GM23338 (cell line): ENCODE results near the gene ARG2. TPM values are rescaled to one million over a fixed set of nuclear protein-coding genes. Genes with fewer than 3 reads are reported as not detected.

Experiments
- ATAC-seq: fragments of 200-7000 bp; cut with Tn5 transposase; 3 replicates; pipeline ENCODE4 v1.9.1; 2020
- DNase-seq: peaks from one replicate; pipeline ENCODE4 v3.0.0-alpha.2; 2015; ENCODE audit warnings: low spot score
- H2AFZ ChIP-seq: fragments of 200-600 bp; sonication (generic); 2 replicates; pipeline ENCODE4 v1.8.0; 2016; ENCODE audit warnings: antibody characterized with exemption, mild to moderate bottlenecking, moderate library complexity
- H3F3A ChIP-seq: fragments of 200-600 bp; sonication (generic); replicated peaks from 2 replicates; pipeline ENCODE4 v1.8.0; 2017; ENCODE audit warnings: antibody characterized with exemption, mixed run types, low read depth
- H3K27ac ChIP-seq: fragments of 200-600 bp; sonication (generic); 2 replicates; pipeline ENCODE4 v1.6.1; 2016; ENCODE audit warnings: low read depth
- H3K27me3 ChIP-seq: fragments of 200-600 bp; sonication (generic); 2 replicates; pipeline ENCODE4 v1.8.0; 2016; ENCODE audit warnings: mild to moderate bottlenecking, mixed run types, moderate library complexity; ENCODE audit not compliant: insufficient read depth
- H3K36me3 ChIP-seq: fragments of 200-600 bp; sonication (generic); 2 replicates; pipeline ENCODE4 v1.8.0; 2016; ENCODE audit warnings: mild to moderate bottlenecking; ENCODE audit not compliant: insufficient read depth
- H3K4me1 ChIP-seq: fragments of 200-600 bp; sonication (generic); 2 replicates; pipeline ENCODE4 v1.8.0; 2016; ENCODE audit warnings: mild to moderate bottlenecking, moderate library complexity; ENCODE audit not compliant: insufficient read depth
- H3K4me2 ChIP-seq: fragments of 200-600 bp; sonication (generic); 2 replicates; pipeline ENCODE4 v1.7.1; 2017; ENCODE audit warnings: mixed run types
- H3K4me3 ChIP-seq: fragments of 200-600 bp; sonication (generic); 2 replicates; pipeline ENCODE4 v1.6.1; 2016; ENCODE audit warnings: mixed run types
- H3K79me2 ChIP-seq: fragments of 200-600 bp; sonication (generic); replicated peaks from 2 replicates; pipeline ENCODE4 v1.8.0; 2017; ENCODE audit warnings: mild to moderate bottlenecking; ENCODE audit not compliant: insufficient read depth
- H3K9me2 ChIP-seq: fragments of 200-600 bp; sonication (generic); 2 replicates; pipeline ENCODE4 v1.8.0; 2017; ENCODE audit not compliant: insufficient read depth
- H4K20me1 ChIP-seq: fragments of 200-600 bp; sonication (generic); replicated peaks from 2 replicates; pipeline ENCODE4 v1.8.0; 2017; ENCODE audit warnings: mild to moderate bottlenecking; ENCODE audit not compliant: insufficient read depth
- H3K27ac Mint-ChIP-seq: 2 replicates; pipeline ENCODE4 v1.8.0; 2020; ENCODE audit warnings: inconsistent platforms, mild to moderate bottlenecking, moderate library complexity, mixed read lengths
- H3K27me3 Mint-ChIP-seq: 3 replicates; pipeline ENCODE4 v1.8.0; 2022; ENCODE audit warnings: low read depth, mild to moderate bottlenecking, moderate library complexity, mixed read lengths, inconsistent platforms; ENCODE audit not compliant: insufficient read depth, poor library complexity
- H3K36me3 Mint-ChIP-seq: 3 replicates; pipeline ENCODE4 v1.8.0; 2021; ENCODE audit warnings: low read depth, mild to moderate bottlenecking, inconsistent platforms, moderate library complexity, mixed read lengths
- H3K4me1 Mint-ChIP-seq: 3 replicates; pipeline ENCODE4 v1.8.0; 2020; ENCODE audit warnings: mild to moderate bottlenecking, inconsistent platforms, mixed read lengths
- H3K4me3 Mint-ChIP-seq: 3 replicates; pipeline ENCODE4 v1.8.0; 2021; ENCODE audit warnings: moderate library complexity, mild to moderate bottlenecking, inconsistent platforms, mixed read lengths
- H3K9me3 Mint-ChIP-seq: 3 replicates; pipeline ENCODE4 v1.8.0; 2020; ENCODE audit warnings: moderate library complexity, mild to moderate bottlenecking, inconsistent platforms, mixed read lengths
- EZH2phosphoT487 ChIP-seq: fragments of 200-600 bp; sonication (generic); IDR thresholded peaks from one replicate; pipeline ENCODE4 v1.8.1; 2018; ENCODE audit warnings: antibody characterized with exemption; ENCODE audit not compliant: unreplicated experiment
- JUNB ChIP-seq: IDR thresholded peaks from one replicate; pipeline ENCODE4 v1.6.1; 2016; ENCODE audit warnings: antibody characterized with exemption; ENCODE audit not compliant: unreplicated experiment
- NANOG ChIP-seq: IDR thresholded peaks from 2 replicates; pipeline ENCODE4 v1.6.1; 2016; ENCODE audit warnings: antibody characterized with exemption, borderline replicate concordance
- STAT1 ChIP-seq: IDR thresholded peaks from one replicate; pipeline ENCODE4 v1.6.1; 2016; ENCODE audit warnings: antibody characterized with exemption; ENCODE audit not compliant: unreplicated experiment
- polyA plus RNA-seq: library from polyadenylated mRNA; unstranded; fragments of >200 nt; fragmentation: Nextera tagmentation; extraction: Ambion mirVana; gene quantifications from 2 replicates; pipeline ENCODE4 v1.2.1, GENCODE V29; 2016
- total RNA-seq: library from RNA; depleted of rRNA; stranded (reverse); fragments of >200 nt; shearing (Covaris generic); gene quantifications from 2 replicates; pipeline ENCODE4 v1.2.3, GENCODE V29; 2014
- TF ChIP-seq, protein P1 (sequence below), 2 experiments: fragments of 200-600 bp in 1 of 2; sonication (generic) in 1 of 2; conservative IDR thresholded peaks; 2 replicates each; pipeline versions ENCODE4 v1.5.1 to v1.6.1; 2016 to 2017; ENCODE audit warnings: antibody characterized with exemption in 2 of 2, low read depth in 2 of 2, mild to moderate bottlenecking in 2 of 2, moderate library complexity in 1 of 2
- TF ChIP-seq, protein P2 (sequence below): fragments of 250-450 bp; sonication (Bioruptor Pico); IDR thresholded peaks from 2 replicates; pipeline ENCODE4 v1.5.0; 2020; ENCODE audit warnings: mild to moderate bottlenecking, moderate library complexity

The ARG2 gene
- total and polyA plus RNA-seq, 2 experiments from 2014 or later: 42.7 to 69.4 TPM

DNA sequence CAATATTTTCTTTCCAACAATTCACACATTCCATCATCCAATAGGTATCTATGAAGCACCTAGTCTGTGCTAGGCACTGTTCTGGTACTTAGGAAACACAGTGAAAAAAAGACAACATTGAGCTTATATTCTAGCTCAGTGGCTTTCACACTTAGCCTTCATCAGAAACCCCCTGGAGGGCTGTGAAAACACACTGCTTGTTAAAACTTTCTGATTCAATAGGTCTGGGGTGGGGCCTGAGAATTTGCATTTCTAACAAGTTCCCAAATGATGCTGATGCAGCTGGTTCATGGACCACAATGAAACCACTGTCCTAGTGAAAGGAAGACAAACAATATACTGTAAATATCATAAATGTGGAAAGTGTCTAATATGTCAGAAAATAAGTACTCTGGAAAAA is 48.8 kb downstream of the ARG2 start:
- Histone ChIP-seq H3K27ac (no peak overlapping the region), H3K4me2 (no peak overlapping the region)

More for the DNA sequence above, 48.8 kb downstream of the ARG2 start:
- Histone ChIP-seq H3K4me1 (peaks cover 11% of the 10 kb centered on the region), H3K79me2 (peaks cover 92% of the 10 kb centered on the region), H3K27me3 (no peaks in the 10 kb centered on the region), H3K9me2 (no peaks in the 10 kb centered on the region), H3K4me3 (no peak overlapping the region), H3F3A (no peaks in the 10 kb centered on the region), H3K36me3 (no peaks in the 10 kb centered on the region), H4K20me1 (peaks cover 26% of the 10 kb centered on the region), H2AFZ (no peak overlapping the region)
- no peaks in the 10 kb centered on the region; the same call in 2 of the 3 replicates for H3K36me3 Mint-ChIP-seq
- H3K4me3 Mint-ChIP-seq: no peak overlapping the region
- H3K27ac Mint-ChIP-seq: no peak overlapping the region
- DNase-seq: no peak
- peaks cover 2% of the 10 kb centered on the region for H3K27me3 Mint-ChIP-seq
- no peak for ATAC-seq
- H3K4me1 Mint-ChIP-seq: peaks cover 14% of the 10 kb centered on the region
- TF ChIP-seq JUNB: no peak
- no peak for TF ChIP-seq EZH2phosphoT487
- no peak for TF ChIP-seq NANOG
- TF ChIP-seq, protein P1, sequence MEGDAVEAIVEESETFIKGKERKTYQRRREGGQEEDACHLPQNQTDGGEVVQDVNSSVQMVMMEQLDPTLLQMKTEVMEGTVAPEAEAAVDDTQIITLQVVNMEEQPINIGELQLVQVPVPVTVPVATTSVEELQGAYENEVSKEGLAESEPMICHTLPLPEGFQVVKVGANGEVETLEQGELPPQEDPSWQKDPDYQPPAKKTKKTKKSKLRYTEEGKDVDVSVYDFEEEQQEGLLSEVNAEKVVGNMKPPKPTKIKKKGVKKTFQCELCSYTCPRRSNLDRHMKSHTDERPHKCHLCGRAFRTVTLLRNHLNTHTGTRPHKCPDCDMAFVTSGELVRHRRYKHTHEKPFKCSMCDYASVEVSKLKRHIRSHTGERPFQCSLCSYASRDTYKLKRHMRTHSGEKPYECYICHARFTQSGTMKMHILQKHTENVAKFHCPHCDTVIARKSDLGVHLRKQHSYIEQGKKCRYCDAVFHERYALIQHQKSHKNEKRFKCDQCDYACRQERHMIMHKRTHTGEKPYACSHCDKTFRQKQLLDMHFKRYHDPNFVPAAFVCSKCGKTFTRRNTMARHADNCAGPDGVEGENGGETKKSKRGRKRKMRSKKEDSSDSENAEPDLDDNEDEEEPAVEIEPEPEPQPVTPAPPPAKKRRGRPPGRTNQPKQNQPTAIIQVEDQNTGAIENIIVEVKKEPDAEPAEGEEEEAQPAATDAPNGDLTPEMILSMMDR (conservative IDR thresholded peaks at IDR 0.05; ENCODE audit: low read depth in 2 of 2): no peak
- TF ChIP-seq, protein P2, sequence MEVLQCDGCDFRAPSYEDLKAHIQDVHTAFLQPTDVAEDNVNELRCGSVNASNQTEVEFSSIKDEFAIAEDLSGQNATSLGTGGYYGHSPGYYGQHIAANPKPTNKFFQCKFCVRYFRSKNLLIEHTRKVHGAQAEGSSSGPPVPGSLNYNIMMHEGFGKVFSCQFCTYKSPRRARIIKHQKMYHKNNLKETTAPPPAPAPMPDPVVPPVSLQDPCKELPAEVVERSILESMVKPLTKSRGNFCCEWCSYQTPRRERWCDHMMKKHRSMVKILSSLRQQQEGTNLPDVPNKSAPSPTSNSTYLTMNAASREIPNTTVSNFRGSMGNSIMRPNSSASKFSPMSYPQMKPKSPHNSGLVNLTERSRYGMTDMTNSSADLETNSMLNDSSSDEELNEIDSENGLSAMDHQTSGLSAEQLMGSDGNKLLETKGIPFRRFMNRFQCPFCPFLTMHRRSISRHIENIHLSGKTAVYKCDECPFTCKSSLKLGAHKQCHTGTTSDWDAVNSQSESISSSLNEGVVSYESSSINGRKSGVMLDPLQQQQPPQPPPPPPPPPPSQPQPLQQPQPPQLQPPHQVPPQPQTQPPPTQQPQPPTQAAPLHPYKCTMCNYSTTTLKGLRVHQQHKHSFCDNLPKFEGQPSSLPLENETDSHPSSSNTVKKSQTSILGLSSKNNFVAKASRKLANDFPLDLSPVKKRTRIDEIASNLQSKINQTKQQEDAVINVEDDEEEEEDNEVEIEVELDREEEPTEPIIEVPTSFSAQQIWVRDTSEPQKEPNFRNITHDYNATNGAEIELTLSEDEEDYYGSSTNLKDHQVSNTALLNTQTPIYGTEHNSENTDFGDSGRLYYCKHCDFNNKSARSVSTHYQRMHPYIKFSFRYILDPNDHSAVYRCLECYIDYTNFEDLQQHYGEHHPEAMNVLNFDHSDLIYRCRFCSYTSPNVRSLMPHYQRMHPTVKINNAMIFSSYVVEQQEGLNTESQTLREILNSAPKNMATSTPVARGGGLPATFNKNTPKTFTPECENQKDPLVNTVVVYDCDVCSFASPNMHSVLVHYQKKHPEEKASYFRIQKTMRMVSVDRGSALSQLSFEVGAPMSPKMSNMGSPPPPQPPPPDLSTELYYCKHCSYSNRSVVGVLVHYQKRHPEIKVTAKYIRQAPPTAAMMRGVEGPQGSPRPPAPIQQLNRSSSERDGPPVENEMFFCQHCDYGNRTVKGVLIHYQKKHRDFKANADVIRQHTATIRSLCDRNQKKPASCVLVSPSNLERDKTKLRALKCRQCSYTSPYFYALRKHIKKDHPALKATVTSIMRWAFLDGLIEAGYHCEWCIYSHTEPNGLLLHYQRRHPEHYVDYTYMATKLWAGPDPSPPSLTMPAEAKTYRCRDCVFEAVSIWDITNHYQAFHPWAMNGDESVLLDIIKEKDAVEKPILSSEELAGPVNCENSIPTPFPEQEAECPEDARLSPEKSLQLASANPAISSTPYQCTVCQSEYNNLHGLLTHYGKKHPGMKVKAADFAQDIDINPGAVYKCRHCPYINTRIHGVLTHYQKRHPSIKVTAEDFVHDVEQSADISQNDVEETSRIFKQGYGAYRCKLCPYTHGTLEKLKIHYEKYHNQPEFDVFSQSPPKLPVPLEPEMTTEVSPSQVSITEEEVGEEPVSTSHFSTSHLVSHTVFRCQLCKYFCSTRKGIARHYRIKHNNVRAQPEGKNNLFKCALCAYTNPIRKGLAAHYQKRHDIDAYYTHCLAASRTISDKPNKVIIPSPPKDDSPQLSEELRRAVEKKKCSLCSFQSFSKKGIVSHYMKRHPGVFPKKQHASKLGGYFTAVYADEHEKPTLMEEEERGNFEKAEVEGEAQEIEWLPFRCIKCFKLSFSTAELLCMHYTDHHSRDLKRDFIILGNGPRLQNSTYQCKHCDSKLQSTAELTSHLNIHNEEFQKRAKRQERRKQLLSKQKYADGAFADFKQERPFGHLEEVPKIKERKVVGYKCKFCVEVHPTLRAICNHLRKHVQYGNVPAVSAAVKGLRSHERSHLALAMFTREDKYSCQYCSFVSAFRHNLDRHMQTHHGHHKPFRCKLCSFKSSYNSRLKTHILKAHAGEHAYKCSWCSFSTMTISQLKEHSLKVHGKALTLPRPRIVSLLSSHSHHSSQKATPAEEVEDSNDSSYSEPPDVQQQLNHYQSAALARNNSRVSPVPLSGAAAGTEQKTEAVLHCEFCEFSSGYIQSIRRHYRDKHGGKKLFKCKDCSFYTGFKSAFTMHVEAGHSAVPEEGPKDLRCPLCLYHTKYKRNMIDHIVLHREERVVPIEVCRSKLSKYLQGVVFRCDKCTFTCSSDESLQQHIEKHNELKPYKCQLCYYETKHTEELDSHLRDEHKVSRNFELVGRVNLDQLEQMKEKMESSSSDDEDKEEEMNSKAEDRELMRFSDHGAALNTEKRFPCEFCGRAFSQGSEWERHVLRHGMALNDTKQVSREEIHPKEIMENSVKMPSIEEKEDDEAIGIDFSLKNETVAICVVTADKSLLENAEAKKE: no peak
- no peak for TF ChIP-seq STAT1
- no peaks in the 10 kb centered on the region for H3K9me3 Mint-ChIP-seq
